NCI-H187 treated with DMSO at 0.1 percent for 48 hours (cell line): Measurements from ENCODE around the gene HEATR9.

Experiments used
- DNase-seq: peaks from one replicate; lab custom pipeline; 2025; lab: John Stamatoyannopoulos, UW

Gene HEATR9

GRCh38 chr17:35893751-35894150, 25.1 kb upstream of the HEATR9 start:
- no peak for DNase-seq

GRCh38 chr17:35892091-35893035, 23.7 kb upstream of the HEATR9 start:
- DNase-seq: no peak

- no peak for DNase-seq
These were observed 22.6 kb upstream of the HEATR9 start for GRCh38 chr17:35891269-35891668.

- peak; percentile 36 for DNase-seq
These were observed 22.1 kb upstream of the HEATR9 start for GRCh38 chr17:35890774-35891155.

- DNase-seq: no peak
These were observed 21.4 kb upstream of the HEATR9 start for GRCh38 chr17:35889818-35890773.

- no peak for DNase-seq
These were observed 20.6 kb upstream of the HEATR9 start for GRCh38 chr17:35889241-35889640.

GRCh38 chr17:35879773-35880654, 11.3 kb upstream of the HEATR9 start, which contains the start of gene CCL5:
Gene CCL5 (minus strand): TSS chr17:35880360.
- no peak for DNase-seq

- no peak for DNase-seq
These were observed 9.7 kb upstream of the HEATR9 start for GRCh38 chr17:35878361-35878760.

- no peak for DNase-seq
These were observed 8.8 kb upstream of the HEATR9 start for GRCh38 chr17:35877345-35878029.

- DNase-seq: no peak
These were observed 7.8 kb upstream of the HEATR9 start for GRCh38 chr17:35876534-35876933.

- DNase-seq: no peak
These were observed 7.1 kb upstream of the HEATR9 start for GRCh38 chr17:35875800-35876139.

- no peak for DNase-seq
These were observed 6.5 kb upstream of the HEATR9 start for GRCh38 chr17:35875072-35875799.

- no peak for DNase-seq
These were observed 3.7 kb upstream of the HEATR9 start for GRCh38 chr17:35872196-35872980.

GRCh38 chr17:35870906-35871819, 2.5 kb upstream of the HEATR9 start:
- DNase-seq: no peak

GRCh38 chr17:35867574-35867973, 1.1 kb downstream of the HEATR9 start:
- no peak for DNase-seq

- DNase-seq: no peak
These were observed 2.2 kb downstream of the HEATR9 start for GRCh38 chr17:35866341-35866950.

- no peak for DNase-seq
These were observed 3.0 kb downstream of the HEATR9 start for GRCh38 chr17:35865412-35866340.
